Upper lobe of right lung (tissue), 1 donor: ENCODE measurements around the gene LYRM1. TPM values are rescaled to one million over a fixed set of nuclear protein-coding genes. Genes with fewer than 3 reads are reported as not detected.

Experiments
- ATAC-seq: fragments of 200-7000 bp; cut with Tn5 transposase; one replicate; pipeline ENCODE4 v1.9.1; 2020; ENCODE audit warnings: mild to moderate bottlenecking, moderate library complexity
- DNase-seq: peaks from one replicate; pipeline ENCODE4 v3.0.0-alpha.2; 2020
- H3K27ac ChIP-seq: fragments of 200-600 bp; one replicate; pipeline ENCODE4 v1.8.0; 2022
- H3K27me3 ChIP-seq: fragments of 200-600 bp; one replicate; pipeline ENCODE4 v1.8.0; 2022; ENCODE audit warnings: mild to moderate bottlenecking
- H3K36me3 ChIP-seq: fragments of 200-600 bp; one replicate; pipeline ENCODE4 v1.8.0; 2022
- H3K4me1 ChIP-seq: fragments of 200-600 bp; one replicate; pipeline ENCODE4 v1.8.0; 2022
- H3K4me3 ChIP-seq: fragments of 200-600 bp; one replicate; pipeline ENCODE4 v1.8.0; 2022; ENCODE audit warnings: mild to moderate bottlenecking
- H3K9me3 ChIP-seq: fragments of 200-600 bp; one replicate; pipeline ENCODE4 v1.8.0; 2022
- CTCF ChIP-seq: fragments of 200-600 bp; IDR thresholded peaks from one replicate; pipeline ENCODE4 v1.8.0; 2022; ENCODE audit warnings: antibody characterized with exemption
- intact Hi-C: fragments of 100-400 bp; cut with DNase I; formaldehyde crosslinking; loops from one replicate; pipeline ENCODE4 v1.11.0; 2022
- total RNA-seq: library from RNA; stranded (reverse); fragmentation: NEBNext Ultra II Directional; extraction: Animal tissue kit (Norgen Biotek cat#: 25700); gene quantifications from one replicate; pipeline ENCODE4 v1.2.1, GENCODE V29; 2021
- donor health status: DM: no; HTN: yes; CAD: no; lungs with severe emphysema.

LYRM1 gene
- total RNA-seq, 1 donor from 2014 or later = 28.9 TPM

- DNase-seq = no peak
- H3K4me3 ChIP-seq = no peak overlapping the region
- no peaks in the 10 kb centered on the region for H3K9me3 ChIP-seq
- H3K4me1 ChIP-seq = peaks cover 10% of the 10 kb centered on the region
- TF ChIP-seq CTCF = no peak
- no peaks in the 10 kb centered on the region for H3K36me3 ChIP-seq
- H3K27me3 ChIP-seq = no peaks in the 10 kb centered on the region
- intact Hi-C loops = no loop called here
- H3K27ac ChIP-seq = no peak overlapping the region
- ATAC-seq = no peak
Measured at GRCh38 chr16:20933589-20933988, 33.0 kb downstream of the LYRM1 start.

GRCh38 chr16:20937736-20938135 lies 37.2 kb downstream of the LYRM1 start:
- no peak for DNase-seq
- H3K4me3 ChIP-seq = no peak overlapping the region
- ATAC-seq = no peak
- no peak overlapping the region for H3K27ac ChIP-seq
- no peaks in the 10 kb centered on the region for H3K27me3 ChIP-seq
- H3K36me3 ChIP-seq = no peaks in the 10 kb centered on the region
- H3K9me3 ChIP-seq = no peaks in the 10 kb centered on the region
- no peaks in the 10 kb centered on the region for H3K4me1 ChIP-seq
- no peak for TF ChIP-seq CTCF
- intact Hi-C loops = no loop called here

- no peak for TF ChIP-seq CTCF
- Histone ChIP-seq H3K4me3 (no peak overlapping the region), H3K9me3 (no peaks in the 10 kb centered on the region), H3K27me3 (no peaks in the 10 kb centered on the region), H3K4me1 (no peaks in the 10 kb centered on the region), H3K36me3 (no peaks in the 10 kb centered on the region), H3K27ac (no peak overlapping the region)
- intact Hi-C loops = no loop called here
- ATAC-seq (peak; percentile 38), DNase-seq (no peak)
Measured at GRCh38 chr16:20938426-20938825, 37.9 kb downstream of the LYRM1 start.

- DNase-seq (no peak), ATAC-seq (no peak)
- H3K4me1 ChIP-seq = no peaks in the 10 kb centered on the region
- H3K27ac ChIP-seq = no peak overlapping the region
- intact Hi-C loops = no loop called here
- no peak overlapping the region for H3K4me3 ChIP-seq
- H3K27me3 ChIP-seq = no peaks in the 10 kb centered on the region
- H3K9me3 ChIP-seq = no peaks in the 10 kb centered on the region
- TF ChIP-seq CTCF = no peak
- H3K36me3 ChIP-seq = no peaks in the 10 kb centered on the region
Measured at GRCh38 chr16:20939611-20940010, 39.0 kb downstream of the LYRM1 start.

GRCh38 chr16:20940871-20941635 lies 40.5 kb downstream of the LYRM1 start:
- intact Hi-C loops = no loop called here
- H3K36me3 ChIP-seq = no peaks in the 10 kb centered on the region
- H3K27me3 ChIP-seq = no peaks in the 10 kb centered on the region
- TF ChIP-seq CTCF = no peak
- H3K27ac ChIP-seq = no peak overlapping the region
- no peaks in the 10 kb centered on the region for H3K4me1 ChIP-seq
- no peak for DNase-seq
- no peaks in the 10 kb centered on the region for H3K9me3 ChIP-seq
- peak; percentile 64 for ATAC-seq
- H3K4me3 ChIP-seq = no peak overlapping the region

- ATAC-seq (no peak), DNase-seq (no peak)
- no peaks in the 10 kb centered on the region for H3K9me3 ChIP-seq
- no peaks in the 10 kb centered on the region for H3K4me1 ChIP-seq
- H3K36me3 ChIP-seq = no peaks in the 10 kb centered on the region
- H3K27me3 ChIP-seq = no peaks in the 10 kb centered on the region
- no peak for TF ChIP-seq CTCF
- no peak overlapping the region for H3K27ac ChIP-seq
- intact Hi-C loops = no loop called here
- no peak overlapping the region for H3K4me3 ChIP-seq
Measured at GRCh38 chr16:20941636-20941926, 41.0 kb downstream of the LYRM1 start.
